GM19043 (cell line): Measurements from ENCODE around the gene MYO18A.

ENCODE experiments used
- ATAC-seq: cut with Tn5 transposase; IDR thresholded peaks from one replicate; pipeline ENCODE4 v1.9.1; 2021; ENCODE audit warnings: low read depth; ENCODE audit not compliant: unreplicated experiment

MYO18A gene

GRCh38 chr17:29086628-29087332, 93.4 kb downstream of the MYO18A start:
- no peak for ATAC-seq

GRCh38 chr17:29085223-29085622, 95.0 kb downstream of the MYO18A start:
- no peak for ATAC-seq

- no peak for ATAC-seq
Measured at GRCh38 chr17:29084541-29085146, 95.6 kb downstream of the MYO18A start.

- no peak for ATAC-seq
Measured at GRCh38 chr17:29080965-29081364, 99.2 kb downstream of the MYO18A start.

DNA sequence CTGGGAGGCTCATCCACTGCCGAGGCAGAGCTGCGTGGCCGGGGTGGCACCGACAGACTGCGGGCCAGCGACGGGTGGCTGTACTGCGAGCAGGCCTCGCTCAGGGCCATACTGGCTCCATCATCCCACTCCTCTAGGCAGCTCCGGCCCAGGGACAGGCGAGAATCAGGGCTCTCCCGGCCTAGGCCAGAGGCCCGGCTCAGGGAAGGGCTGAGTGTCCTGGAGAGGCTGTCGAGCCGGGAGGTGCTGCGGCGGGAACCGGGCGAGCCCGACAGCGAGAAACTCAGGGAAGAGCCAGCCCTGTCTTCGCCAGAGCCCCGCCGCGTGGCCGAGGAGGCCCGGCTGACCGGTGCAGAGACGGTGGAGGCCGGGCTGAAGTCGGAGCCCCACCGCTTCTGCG, 99.9 kb downstream of the MYO18A start:
- no peak for ATAC-seq

DNA sequence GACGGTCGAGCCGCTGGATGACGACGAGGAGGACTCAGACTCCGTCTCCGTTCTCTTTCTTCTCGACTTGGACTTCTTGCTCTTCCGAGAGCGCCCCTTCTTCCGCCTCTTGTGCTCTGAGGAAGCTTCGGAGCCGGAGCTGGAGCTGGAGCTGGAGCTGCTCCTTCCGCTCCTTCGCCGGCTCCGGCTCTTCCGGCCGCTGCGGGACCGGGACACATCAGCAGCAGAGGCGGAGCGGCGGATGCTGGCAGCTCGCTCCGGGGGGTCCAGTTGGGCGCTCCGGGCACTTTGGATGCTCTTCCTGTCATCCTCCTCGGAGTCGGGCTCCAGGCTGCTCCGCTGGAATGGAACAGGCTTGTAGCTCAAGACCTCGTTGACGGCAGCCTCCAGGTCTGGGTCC, 100.3 kb downstream of the MYO18A start:
- ATAC-seq, result no peak

DNA sequence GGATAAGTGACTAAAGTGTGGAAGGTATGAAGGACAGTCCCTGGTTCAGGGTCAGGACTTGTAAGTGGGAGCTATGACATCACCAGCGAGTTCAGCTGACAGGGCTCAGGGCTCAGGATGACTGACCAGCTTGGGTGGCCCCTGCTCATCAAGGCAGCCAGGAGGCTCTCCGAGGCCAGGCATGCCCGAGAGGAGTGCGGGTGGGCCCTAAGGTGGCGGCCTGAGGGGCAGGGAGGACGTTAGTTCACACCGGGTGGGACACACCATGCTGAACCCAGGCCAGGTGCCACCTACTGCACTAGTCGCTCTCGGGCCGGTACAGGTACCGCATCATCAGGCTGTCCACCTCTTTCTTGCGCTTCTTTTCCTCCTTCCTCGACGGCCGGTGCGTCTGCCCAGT, 100.8 kb downstream of the MYO18A start:
- no peak for ATAC-seq

GRCh38 chr17:29078183-29079045, 101.8 kb downstream of the MYO18A start:
- ATAC-seq, result no peak

DNA sequence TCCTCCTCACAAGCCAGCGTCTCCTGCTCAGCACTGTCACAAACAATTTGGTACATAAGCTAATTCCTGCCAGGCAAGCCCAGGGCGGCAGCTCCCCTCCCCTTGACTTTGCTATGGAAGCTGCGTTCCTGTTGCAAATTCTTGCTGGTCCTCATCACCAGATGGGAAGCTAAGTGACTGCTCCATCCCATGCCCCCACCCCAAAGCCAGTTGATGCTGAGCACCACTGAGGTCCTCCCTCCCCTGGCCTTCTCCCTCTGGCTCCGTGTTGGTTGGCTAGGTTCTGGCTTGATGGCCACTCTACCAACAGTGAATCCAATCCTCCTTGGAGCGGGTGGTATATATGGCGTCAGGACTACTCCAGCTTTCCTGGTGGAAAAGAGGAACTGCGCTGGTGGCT, 102.9 kb downstream of the MYO18A start:
- no peak for ATAC-seq

DNA sequence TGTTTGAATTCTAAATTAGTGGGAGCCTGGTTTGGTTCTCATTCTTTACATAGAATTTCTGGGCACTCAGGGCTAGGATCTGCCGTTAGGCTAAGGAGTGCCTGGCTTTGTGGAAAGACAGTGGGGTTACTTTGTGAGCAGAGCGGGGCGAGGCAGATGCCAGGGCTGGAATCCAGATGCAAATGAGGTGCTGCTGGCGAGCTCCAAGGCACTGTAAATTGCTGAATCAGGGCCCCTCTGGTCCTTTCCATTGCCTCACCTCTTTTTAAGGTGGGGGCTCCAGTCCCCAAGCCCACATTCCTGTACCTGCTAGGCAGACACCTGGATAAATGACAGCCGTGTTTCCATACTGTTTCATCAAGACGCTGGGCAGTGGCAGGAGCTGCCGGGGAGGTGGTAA, 103.5 kb downstream of the MYO18A start:
- no peak for ATAC-seq

- ATAC-seq, result no peak
Measured at GRCh38 chr17:29076087-29076486, 104.1 kb downstream of the MYO18A start.

GRCh38 chr17:29074488-29074887, 105.7 kb downstream of the MYO18A start:
- no peak for ATAC-seq

- no peak for ATAC-seq
Measured at GRCh38 chr17:29073520-29073919, 106.7 kb downstream of the MYO18A start.

DNA sequence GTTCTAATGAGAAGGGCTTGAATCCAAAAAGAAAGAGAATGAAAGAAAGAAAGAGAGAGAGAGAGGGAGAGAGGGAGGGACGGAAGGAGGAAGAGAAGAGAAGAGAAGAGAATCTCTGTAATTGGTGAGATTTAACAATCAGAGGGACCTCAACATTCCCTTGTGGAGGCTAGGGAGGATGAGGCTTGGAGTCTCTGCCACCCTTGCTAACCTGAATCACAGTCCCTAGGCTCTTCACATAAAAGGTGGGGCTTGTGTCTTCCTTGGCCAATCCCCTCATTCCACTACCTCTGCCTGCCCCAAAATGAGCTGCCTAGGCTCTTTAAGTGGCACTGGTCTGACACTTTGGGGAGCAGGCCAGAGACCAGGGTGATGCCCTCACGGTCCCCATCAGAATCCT, 107.2 kb downstream of the MYO18A start:
- ATAC-seq, result no peak

GRCh38 chr17:29071303-29071702, 108.9 kb downstream of the MYO18A start:
- no peak for ATAC-seq

DNA sequence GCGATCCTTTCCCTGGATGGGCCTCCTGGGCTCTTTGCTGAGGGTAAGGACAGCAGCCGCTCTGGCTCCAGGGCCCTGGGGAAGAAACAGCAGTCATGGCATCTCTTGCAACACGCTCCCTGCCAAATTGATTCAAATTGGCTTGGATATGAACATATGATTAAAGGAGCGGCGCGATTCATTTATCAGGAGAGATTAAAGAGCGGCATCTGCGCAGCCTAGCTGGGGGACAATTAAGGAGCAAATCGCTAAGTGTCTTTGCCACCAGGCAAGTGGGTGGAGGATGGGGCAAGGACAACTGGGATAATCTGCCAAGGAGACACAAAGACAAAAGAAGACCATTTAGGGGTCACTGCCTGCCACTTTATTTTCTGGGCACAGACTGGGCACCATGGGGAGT, 109.4 kb downstream of the MYO18A start:
- no peak for ATAC-seq

- no peak for ATAC-seq
Measured at GRCh38 chr17:29070308-29070707, 109.9 kb downstream of the MYO18A start.

GRCh38 chr17:29069526-29070041, 110.6 kb downstream of the MYO18A start:
- ATAC-seq, result no peak

- ATAC-seq, result no peak
Measured at GRCh38 chr17:29068818-29069217, 111.4 kb downstream of the MYO18A start.

DNA sequence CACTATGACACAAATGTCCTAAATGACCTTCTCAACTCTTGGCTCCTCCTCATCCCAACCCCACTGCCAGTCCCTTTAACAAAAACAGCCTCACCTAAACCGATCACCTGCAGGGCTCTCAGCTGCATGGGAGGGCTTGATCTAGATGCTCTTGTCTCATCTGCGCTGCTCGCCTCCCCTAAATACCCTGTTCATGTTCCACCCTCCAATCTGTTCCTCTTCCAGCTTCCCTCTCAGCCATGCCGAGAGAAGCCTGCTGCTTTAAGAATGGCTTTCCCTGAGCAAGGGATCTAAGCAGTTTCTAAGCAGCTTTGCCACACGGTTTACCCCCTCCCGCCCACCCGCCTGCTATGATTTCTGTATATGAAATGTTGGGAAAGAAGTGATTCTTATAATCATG, 113.6 kb downstream of the MYO18A start:
- ATAC-seq, result no peak

- no peak for ATAC-seq
Measured at GRCh38 chr17:29066047-29066446, 114.2 kb downstream of the MYO18A start.
